Midbrain (tissue), 1 donor: Measurements from ENCODE around the gene ZNF570.

Experiments used
- DNase-seq: peaks from one replicate; lab custom pipeline; 2025; lab: John Stamatoyannopoulos, UW

The ZNF570 gene

DNA sequence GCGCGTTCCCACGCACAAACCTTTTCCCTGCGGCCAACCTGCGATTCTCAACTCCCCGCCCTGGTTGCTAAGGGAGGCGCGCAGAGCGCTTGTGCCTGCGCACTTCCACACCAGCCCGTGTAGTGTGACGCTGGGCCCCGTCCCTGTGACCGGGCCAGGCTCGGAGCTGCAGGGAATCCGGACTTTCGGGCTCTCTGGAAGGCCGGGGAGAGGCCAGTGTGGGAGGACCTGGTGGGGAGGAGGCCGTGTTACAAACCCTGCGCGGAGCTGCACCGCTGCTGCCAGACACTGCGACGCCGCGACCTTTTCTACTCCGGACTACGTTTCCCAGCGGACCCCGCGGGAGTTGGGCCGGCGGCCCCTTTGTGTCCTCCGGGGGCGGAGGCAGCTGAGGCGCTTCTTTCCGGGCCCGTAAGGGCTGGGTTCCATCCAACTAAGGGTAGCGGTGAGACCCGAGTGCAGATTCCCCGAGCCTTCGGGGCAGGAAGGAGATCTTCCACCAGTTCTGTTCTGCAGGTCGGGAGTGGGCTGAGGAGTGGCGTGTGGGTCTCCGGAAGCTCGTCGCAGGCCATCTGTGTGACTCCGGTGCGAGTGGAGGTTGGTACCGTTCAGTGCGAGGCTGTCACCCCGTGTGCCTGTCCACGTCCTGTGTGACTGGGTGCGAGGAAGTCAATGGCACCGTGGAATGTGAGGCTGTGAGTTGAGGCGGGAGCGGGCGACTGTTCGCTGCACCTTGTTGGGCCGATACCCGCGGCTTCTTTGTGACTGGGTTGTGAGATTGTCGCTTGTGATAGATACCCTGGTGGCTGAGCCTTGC, at the start of gene ZNF570:
TSS of gene ZNF570 (plus strand) at position 396 of the 817 bp plus-strand sequence. CDS start 999 bp downstream, outside the sequence.
- peak; percentile 91 for DNase-seq

DNA sequence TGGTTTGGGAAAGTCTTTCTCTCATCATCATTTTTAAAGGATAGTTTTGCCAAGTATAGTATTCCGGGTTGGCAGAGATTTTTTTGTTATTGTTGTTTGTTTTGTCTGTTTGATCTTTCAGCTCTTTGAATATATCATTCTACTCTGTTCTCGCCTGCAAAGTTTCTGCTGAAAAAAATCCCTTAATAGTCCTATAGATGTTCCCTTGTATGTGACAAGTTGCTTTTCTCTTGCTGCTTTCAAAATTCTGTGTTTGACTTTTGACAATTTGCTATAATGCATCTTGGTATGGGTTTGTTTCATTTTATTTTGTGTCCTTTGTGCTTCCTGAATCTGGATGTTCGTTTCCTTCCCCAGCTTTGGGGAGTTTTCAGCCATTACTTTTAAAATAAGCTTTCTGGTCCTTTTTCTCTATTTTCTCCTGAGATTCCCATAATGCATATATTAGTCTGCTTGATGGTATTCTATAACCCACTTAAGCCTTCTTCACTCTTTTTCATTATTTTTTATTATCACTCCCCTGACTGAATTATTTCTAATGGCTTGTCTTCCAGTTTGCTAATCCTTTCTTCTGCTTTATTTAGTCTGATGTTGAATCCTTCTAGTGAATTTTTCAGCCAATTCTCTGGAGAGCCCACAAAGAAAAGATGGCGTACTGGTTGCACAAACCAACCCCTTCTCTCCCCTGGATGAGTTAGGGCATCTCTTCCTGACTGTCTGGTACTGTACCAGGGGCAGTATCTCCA, 16.5 kb upstream of the ZNF570 start:
- DNase-seq: no peak

DNA sequence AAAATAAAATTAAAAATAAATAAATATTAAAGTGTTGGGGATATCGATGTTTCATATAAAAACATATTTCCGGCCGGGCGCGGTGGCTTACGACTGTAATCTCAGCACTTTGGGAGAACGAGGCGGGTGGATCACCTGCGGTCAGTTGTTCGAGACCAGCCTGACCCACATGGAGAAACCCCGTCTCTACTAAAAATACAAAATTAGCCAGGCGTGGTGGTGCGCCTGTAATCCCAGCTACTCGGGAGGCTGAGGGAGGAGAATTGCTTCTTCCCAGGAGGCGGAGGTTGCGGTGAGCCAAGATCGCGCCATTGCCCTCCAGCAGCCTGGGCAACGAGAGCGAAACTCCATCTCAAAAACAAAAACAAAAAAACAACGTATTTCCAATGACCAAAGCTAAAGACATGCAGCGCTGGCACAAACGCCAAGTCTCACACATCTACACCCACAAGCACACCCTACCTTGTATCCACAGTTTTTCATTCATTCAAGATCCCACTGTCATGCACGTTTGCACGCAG, 2.8 kb upstream of the ZNF570 start:
- no peak for DNase-seq

DNA sequence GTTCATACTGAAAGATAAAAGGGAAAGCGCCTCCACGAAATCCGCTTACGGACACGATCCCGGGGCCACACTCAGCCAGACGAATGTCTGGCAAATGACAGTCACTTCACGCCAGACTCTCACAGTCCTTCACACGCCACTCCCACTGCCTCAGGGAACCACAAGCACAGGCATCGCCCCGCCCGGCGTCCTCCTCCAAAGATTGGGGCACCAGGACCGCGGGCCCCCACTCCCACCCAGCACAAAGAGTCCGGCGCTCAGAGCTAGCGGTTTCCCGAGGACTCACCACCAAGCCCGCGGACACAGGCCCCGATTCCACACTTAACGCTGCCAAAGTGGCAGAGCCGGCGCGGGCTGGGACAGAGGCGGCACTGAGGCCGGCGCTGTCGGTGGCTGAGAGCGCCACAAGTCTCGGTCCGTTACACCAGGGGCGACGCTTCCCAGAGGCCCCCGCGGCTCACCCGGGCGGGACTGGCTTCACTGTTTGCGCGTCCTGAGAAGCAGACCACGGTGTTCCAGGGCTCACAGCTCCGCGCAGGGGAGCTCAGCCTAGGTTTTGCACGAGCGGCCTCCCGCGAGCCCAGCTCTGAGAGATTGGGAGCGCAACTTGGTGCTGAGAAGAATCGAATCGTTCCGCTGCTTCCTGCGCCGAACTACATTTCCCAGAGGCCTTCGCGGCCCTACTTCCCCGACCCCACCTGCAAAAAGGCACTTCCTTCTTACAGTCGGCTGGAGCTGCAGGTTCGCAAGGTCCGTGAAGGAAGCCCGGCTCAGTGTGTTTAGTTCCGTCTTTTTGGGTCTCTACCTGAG, 2.2 kb upstream of the ZNF570 start, which contains the start of gene ZNF569:
TSS of gene ZNF569 (minus strand) at position 647 of the 810 bp plus-strand sequence. CDS start 22,523 bp downstream, outside the sequence.
- peak; percentile 95 for DNase-seq

DNA sequence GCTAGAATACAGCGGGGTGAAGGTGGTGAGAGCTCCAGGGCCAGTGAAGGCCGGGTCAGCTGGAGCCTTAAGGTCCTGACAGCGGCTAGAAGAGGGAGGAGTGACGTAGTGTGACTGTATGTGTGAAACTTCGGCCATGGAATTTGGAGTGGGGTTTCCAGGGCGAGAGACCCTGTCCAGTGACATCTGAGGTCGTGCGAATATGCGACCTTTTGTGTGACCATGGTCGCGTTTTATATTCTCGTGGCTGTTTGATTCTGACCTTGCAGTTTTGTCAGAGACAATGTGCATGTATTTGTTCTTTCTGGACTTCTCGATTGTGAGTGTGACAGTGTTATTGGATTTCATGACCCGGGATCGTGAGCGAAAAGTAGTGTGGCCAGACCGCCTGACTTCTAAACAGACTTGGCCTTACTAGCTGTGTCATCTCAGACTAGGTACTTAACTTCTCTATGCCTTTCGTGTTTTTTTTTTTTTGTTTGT, 1.5 kb upstream of the ZNF570 start:
- DNase-seq: peak; percentile 46

DNA sequence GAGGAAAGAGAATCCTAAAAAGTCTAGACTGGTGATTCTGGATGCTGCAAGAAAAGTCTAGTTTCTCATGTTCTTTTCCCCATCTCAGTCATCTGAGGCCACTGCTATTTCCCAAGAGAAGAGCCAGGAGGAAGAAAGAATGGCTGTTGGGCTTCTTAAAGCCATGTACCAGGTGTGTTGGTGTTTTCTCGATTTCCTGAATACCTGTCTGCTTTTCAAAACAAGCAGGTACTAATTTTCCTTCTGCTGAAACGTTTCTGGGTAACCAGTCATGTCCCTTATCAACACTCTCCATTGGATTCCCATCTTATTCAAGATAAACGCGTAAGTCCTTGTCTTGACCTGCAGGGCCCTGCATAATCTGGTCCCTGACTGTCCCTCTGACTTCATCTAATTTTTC, 1.1 kb downstream of the ZNF570 start:
- no peak for DNase-seq

DNA sequence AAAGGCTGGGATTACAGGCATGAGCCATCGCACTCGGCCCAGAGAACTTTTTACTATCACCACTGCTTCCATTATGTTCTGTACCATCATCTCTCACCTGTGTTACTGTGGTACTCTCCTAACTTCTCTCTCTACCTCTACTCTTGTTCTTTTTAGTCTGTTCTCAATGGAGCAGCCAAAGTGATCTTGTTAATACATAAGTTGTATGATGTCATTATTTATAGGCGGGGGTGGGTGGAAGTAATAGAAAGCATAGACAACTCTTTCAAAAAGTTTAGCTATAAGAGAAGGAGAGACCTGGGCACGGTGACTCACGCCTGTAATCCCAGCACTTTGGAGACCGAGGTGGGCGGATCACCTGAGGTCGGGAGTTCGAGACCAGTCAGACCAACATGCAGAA, 3.0 kb downstream of the ZNF570 start:
- DNase-seq: no peak

DNA sequence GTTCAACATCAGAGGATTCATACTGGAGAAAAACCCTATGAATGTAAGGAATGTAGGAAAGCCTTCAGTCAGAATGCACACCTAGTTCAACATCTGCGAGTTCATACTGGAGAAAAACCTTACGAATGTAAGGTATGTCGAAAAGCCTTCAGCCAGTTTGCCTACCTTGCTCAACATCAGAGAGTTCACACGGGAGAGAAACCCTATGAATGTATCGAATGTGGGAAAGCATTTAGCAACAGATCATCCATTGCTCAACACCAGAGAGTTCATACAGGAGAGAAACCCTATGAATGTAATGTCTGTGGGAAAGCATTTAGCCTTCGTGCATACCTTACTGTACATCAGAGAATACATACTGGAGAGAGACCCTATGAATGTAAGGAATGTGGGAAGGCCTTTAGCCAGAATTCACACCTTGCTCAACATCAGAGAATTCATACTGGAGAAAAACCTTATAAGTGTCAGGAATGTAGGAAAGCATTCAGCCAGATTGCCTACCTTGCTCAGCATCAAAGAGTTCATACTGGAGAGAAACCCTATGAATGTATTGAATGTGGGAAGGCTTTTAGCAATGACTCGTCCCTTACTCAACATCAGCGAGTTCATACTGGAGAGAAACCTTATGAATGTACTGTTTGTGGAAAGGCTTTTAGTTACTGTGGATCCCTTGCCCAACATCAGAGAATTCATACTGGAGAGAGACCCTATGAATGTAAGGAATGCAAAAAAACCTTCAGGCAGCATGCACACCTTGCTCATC, 15.4 kb downstream of the ZNF570 start:
- no peak for DNase-seq

DNA sequence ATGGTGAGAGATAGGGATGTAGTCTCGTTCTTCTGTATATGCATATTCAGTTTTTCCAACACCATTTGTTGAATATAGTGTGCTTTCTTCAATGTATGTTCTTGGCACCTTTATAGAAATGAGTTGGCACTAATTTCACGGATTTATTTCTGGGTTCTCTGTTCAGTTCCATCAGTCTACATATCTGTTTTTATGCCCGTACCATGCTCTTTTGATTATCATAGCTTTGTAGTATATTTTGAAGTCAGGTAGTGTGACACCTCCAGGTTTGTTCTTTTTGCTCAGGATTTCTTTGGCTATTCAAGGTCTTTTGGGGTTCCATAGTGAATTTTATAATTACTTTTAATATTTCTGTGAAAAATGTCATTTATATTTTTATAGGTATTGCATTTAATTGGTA, 23.1 kb downstream of the ZNF570 start:
- DNase-seq: no peak

DNA sequence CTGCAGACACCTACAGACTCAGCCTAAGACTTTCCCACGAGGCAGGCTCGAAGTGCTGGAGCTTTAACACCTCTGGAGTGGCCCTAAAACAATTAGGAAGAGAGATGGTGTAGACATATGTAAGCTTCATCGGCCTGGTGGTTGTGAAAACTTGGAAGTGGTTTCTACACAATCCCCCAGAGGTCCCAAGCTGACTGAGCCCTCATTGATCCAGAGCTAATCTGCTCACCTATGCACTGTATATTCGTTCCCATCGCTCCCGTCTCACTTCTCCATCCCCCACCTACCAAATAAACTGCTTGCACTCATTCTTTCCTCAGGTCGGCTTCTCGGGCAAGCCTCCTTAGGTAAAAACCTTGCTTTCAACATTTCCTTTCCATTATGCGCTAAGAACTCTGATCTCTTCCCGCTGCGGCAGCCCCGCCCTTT, 36.8 kb downstream of the ZNF570 start:
- DNase-seq: peak; percentile 35

DNA sequence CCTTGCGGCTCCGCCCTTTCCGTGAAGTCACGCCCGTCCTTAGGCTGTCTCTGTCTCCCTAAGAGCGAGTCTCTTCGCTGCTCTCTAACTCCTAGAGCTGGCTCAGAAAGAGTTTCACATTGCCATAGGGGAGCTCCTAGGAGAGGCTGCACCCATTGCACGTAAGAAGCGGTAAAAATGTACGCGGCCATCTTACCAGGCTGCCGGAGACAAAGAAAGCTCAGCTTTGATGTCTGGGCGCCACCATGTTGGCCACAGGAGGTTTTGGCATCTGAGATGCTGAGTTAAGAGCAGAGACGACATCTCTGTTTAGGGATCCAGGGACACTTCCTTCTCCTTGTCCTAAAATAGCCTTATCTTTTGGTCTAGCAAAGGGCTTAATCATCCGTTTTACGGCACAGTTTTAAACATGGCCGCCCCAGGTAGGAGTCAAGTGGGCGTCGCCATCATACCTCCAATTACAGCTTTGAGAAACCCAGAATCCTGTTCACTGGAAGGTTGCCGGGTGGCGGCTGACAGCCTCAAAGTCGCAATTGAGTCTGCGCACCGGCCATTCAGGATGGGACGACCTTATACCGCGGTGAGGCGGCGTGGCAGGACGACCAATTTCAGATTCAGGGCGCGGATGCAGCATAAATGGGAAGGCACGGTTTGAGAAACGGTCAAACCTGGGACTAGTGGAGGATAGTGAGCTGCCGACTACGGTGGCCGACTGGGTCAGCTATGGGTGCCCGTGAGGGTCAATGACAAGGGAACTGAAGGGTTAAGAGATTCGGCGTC, 37.4 kb downstream of the ZNF570 start, which contains the start of gene ZNF793:
TSS of gene ZNF793 (plus strand) at position 553 of the 780 bp plus-strand sequence. CDS start 16,501 bp downstream, outside the sequence.
- peak; percentile 84 for DNase-seq

DNA sequence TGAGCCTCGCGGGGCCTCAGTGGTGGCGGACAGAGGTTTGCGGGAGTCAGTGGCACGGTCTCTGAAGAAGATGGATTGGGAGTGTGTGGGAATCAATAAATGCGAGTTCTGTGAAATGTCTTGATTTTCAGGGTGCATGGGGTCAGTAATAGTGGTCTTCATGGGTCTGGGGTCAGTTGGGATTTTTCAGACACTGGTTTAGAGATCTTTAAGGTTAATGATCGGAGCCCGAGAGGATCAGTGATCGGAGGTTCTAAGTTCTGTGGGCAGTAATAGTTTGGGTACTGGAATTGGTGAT, 38.0 kb downstream of the ZNF570 start:
- no peak for DNase-seq

DNA sequence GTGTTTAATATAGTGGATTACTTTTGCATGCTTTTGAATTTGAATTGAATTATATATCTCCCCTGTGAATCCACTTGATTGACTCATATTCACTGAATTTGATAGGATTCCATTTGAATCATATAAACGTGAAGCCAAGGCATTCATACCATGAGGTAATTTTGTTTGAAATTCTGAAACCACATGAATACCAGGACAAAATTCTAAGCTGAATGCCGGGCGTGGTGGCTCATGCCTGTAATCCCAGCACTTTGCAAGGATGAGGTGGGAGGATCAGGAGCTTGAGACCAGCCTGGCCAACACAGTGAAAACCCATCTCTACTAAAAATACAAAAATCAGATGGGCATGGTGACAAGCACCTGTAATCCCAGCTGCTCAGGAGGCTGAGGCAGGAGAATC, 42.0 kb downstream of the ZNF570 start:
- no peak for DNase-seq

DNA sequence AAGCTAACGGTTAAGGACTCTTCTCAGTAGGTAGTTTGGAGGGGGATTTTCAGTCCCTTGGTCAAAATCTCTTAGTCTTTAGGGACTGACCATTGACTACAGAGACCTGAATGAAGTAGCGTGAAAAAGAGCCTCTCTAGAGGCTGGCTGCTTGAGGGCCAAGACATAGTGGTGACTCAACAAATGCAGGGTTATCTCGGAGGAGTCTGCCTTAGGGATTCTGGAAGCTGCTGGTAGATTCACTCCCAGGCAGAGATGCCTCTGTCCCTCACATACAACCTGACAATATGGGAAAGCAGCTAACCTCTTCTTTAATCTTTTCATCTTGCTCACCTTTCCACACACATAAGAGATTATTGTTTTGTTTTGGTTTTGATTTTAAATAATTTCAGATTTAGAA, 42.7 kb downstream of the ZNF570 start:
- DNase-seq: no peak

DNA sequence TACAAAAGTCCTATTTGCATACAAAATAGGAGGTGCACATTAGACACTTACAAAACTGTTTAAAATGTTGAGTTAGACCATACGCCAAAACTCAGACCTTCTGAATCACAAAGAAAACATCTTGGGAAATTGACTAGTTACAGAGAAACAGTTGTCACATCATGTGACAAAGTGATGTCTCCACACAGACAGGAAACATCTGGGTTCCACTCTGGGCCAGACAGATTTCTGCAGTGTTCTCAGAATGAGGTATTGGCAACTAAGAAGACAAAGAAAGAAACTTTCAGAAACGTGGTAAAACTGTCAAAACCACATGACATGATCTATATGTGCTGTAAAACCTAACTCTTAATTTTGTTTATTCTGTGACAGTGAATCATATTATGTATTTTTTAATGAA, 44.2 kb downstream of the ZNF570 start:
- no peak for DNase-seq

DNA sequence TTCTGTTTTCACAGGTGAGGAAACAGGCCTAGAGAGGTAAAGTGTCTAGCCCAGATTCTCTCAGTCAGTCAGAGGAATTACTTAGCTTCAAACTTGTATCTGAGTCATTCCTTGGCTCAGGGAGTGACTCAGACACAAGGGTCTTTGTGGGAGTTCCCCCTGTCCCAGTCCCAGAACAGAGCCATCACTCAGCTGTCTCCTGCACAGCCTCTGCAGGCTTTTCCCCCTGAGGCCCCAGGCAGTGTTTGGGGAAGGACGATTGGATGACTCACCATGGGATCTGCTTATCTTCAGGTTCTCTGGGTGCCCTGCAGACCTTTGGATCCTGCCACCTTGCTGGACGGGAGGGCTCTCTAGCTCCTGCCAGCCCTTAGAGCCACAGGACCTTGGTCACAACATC, 50.7 kb downstream of the ZNF570 start:
- no peak for DNase-seq

DNA sequence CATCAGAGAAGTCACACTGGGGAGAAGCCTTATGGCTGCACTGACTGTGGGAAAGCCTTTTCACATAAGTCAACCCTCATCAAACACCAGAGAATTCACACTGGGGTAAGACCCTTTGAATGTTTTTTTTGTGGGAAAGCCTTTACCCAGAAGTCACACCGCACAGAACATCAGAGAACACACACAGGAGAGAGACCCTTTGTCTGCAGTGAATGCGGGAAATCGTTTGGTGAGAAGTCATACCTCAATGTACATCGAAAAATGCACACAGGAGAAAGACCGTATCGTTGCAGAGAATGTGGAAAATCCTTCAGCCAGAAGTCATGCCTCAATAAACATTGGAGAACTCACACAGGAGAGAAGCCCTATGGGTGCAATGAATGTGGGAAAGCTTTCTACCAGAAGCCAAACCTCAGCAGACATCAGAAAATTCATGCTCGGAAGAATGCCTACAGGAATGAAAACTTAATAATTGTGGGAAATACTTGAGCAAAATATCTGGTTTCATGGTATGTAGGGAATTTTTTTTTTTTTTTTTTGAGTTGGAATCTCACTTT, 68.3 kb downstream of the ZNF570 start:
- DNase-seq: no peak
